OCI-LY7 (cell line): Measurements from ENCODE around the gene HOXB3. TPM values are rescaled to one million over a fixed set of nuclear protein-coding genes. Genes with fewer than 3 reads are reported as not detected.

Source experiments
- BruUV-seq: library from RNA; stranded (reverse); fragments of 400-500 nt; replicated peaks from 2 replicates; lab custom pipeline; 2021; lab: Mats Ljungman, UMichigan
- CTCF ChIA-PET: fragments of 300-600 bp; sonication (Branson Sonifier 250); formaldehyde crosslinking; loops from one replicate; lab custom pipeline; 2022; ENCODE audit warnings: antibody characterized with exemption; ENCODE audit not compliant: unreplicated experiment; lab: Charles Lee
- POLR2A ChIA-PET: fragments of 300-600 bp; sonication (Branson Sonifier 250); formaldehyde crosslinking; loops from one replicate; lab custom pipeline; 2022; ENCODE audit warnings: antibody characterized with exemption; lab: Charles Lee
- DNase-seq: peaks from one replicate; pipeline ENCODE4 v3.0.0-alpha.2; 2015; ENCODE audit warnings: low spot score
- H2AFZ ChIP-seq: fragments of 200-600 bp; sonication (generic), shearing (Covaris generic); 2 replicates; pipeline ENCODE4 v1.6.1; 2014; ENCODE audit warnings: mild to moderate bottlenecking, antibody characterized with exemption, low read length, moderate library complexity
- H3K27ac ChIP-seq: fragments of 200-600 bp; sonication (generic); 2 replicates; pipeline ENCODE4 v1.5.1; 2014; ENCODE audit warnings: mixed run types, low read depth, mild to moderate bottlenecking, moderate library complexity, low read length, inconsistent platforms; ENCODE audit not compliant: poor library complexity, severe bottlenecking
- H3K36me3 ChIP-seq: fragments of 200-600 bp; sonication (generic); 2 replicates; pipeline ENCODE4 v1.6.1; 2014; ENCODE audit warnings: mild to moderate bottlenecking, antibody characterized with exemption, low read length, moderate library complexity, mixed read lengths; ENCODE audit not compliant: insufficient read depth
- H3K4me1 ChIP-seq: fragments of 200-600 bp; sonication (generic); 2 replicates; pipeline ENCODE4 v1.5.1; 2014; ENCODE audit warnings: mild to moderate bottlenecking, low read length; ENCODE audit not compliant: insufficient read depth, poor library complexity, severe bottlenecking
- H3K4me2 ChIP-seq: fragments of 200-600 bp; sonication (generic); 2 replicates; pipeline ENCODE4 v1.6.1; 2014; ENCODE audit warnings: mild to moderate bottlenecking, low read length
- H3K4me3 ChIP-seq: fragments of 200-600 bp; sonication (generic); 2 replicates; pipeline ENCODE4 v1.5.1; 2014; ENCODE audit warnings: mild to moderate bottlenecking, low read depth, low read length; ENCODE audit not compliant: poor library complexity, severe bottlenecking
- H3K79me2 ChIP-seq: fragments of 200-600 bp; sonication (generic); 2 replicates; pipeline ENCODE4 v1.6.1; 2016; ENCODE audit warnings: low read depth, mild to moderate bottlenecking, low read length, moderate library complexity, mixed read lengths; ENCODE audit not compliant: insufficient read depth
- H3K9me2 ChIP-seq: fragments of 200-600 bp; sonication (generic); 2 replicates; pipeline ENCODE4 v1.6.1; 2016; ENCODE audit warnings: mild to moderate bottlenecking, low read length, mixed read lengths; ENCODE audit not compliant: insufficient read depth
- H3K9me3 ChIP-seq: fragments of 200-600 bp; sonication (generic); 2 replicates; pipeline ENCODE4 v1.6.1; 2014; ENCODE audit warnings: mild to moderate bottlenecking, mixed run types, low read length, mixed read lengths
- H4K20me1 ChIP-seq: fragments of 200-600 bp; sonication (generic); 2 replicates; pipeline ENCODE4 v1.6.1; 2014; ENCODE audit warnings: mild to moderate bottlenecking, antibody characterized with exemption, low read length, moderate library complexity, mixed read lengths; ENCODE audit not compliant: insufficient read depth
- CTCF ChIP-seq: fragments of 200-600 bp; sonication (generic); conservative IDR thresholded peaks from 2 replicates; pipeline ENCODE4 v1.5.1; 2014; ENCODE audit warnings: mild to moderate bottlenecking, antibody characterized with exemption, low read length, moderate library complexity, mixed read lengths
- EZH2phosphoT487 ChIP-seq: fragments of 200-600 bp; sonication (generic); IDR thresholded peaks from 2 replicates; pipeline ENCODE4 v1.6.1; 2018; ENCODE audit warnings: low read depth, borderline replicate concordance, mild to moderate bottlenecking, mixed run types, antibody characterized with exemption, low read length, moderate library complexity, mixed read lengths
- intact Hi-C: fragments of 100-400 bp; cut with micrococcal nuclease; formaldehyde crosslinking; loops from one replicate; pipeline ENCODE4 v1.10.0; 2022; ENCODE audit not compliant: unreplicated experiment
- total RNA-seq, 2 experiments: library from RNA; depleted of rRNA in 1 of 2; stranded (reverse); fragments of >200 nt in 1 of 2; shearing (Covaris generic) in 1 of 2; gene quantifications; 2 replicates each; pipeline ENCODE4 v1.2.3, GENCODE V29; 2014 to 2022

HOXB3 gene
- total RNA-seq, 2 experiments from 2014 or later = 7.7 to 13.0 TPM

- TF ChIP-seq EZH2phosphoT487 = no peak
- no peak for TF ChIP-seq CTCF
- POLR2A ChIA-PET = no interaction called here
- H4K20me1 ChIP-seq = no peaks in the 10 kb centered on the region
- H3K36me3 ChIP-seq = no peaks in the 10 kb centered on the region
- H2AFZ ChIP-seq = no peak overlapping the region
- H3K27ac ChIP-seq = no peak overlapping the region
- CTCF ChIA-PET = no interaction called here
- no peaks in the 10 kb centered on the region for H3K9me3 ChIP-seq
- H3K4me2 ChIP-seq = no peak overlapping the region
- BruUV-seq = no TSS peak
- intact Hi-C loops = no loop called here
- H3K79me2 ChIP-seq = no peaks in the 10 kb centered on the region
- DNase-seq = no peak
- H3K4me3 ChIP-seq = no peak overlapping the region
- no peaks in the 10 kb centered on the region for H3K4me1 ChIP-seq
- H3K9me2 ChIP-seq = no peaks in the 10 kb centered on the region
These were observed 59.7 kb downstream of the HOXB3 start for GRCh38 chr17:48530208-48530886.

- H3K9me3 ChIP-seq = no peaks in the 10 kb centered on the region
- no peaks in the 10 kb centered on the region for H3K79me2 ChIP-seq
- H3K4me2 ChIP-seq = no peak overlapping the region
- no TSS peak for BruUV-seq
- no peaks in the 10 kb centered on the region for H3K36me3 ChIP-seq
- CTCF ChIA-PET = no interaction called here
- no peaks in the 10 kb centered on the region for H3K4me1 ChIP-seq
- no peak overlapping the region for H2AFZ ChIP-seq
- no peak overlapping the region for H3K27ac ChIP-seq
- TF ChIP-seq CTCF (no peak), EZH2phosphoT487 (no peak)
- POLR2A ChIA-PET = no interaction called here
- no peak for DNase-seq
- intact Hi-C loops = no loop called here
- no peaks in the 10 kb centered on the region for H4K20me1 ChIP-seq
- H3K4me3 ChIP-seq = no peak overlapping the region
- no peaks in the 10 kb centered on the region for H3K9me2 ChIP-seq
These were observed 60.4 kb downstream of the HOXB3 start for GRCh38 chr17:48529683-48530009.

- DNase-seq = no peak
- H4K20me1 ChIP-seq = no peaks in the 10 kb centered on the region
- H3K4me3 ChIP-seq = no peak overlapping the region
- H3K79me2 ChIP-seq = no peaks in the 10 kb centered on the region
- H3K9me2 ChIP-seq = no peaks in the 10 kb centered on the region
- intact Hi-C loops = no loop called here
- no TSS peak for BruUV-seq
- CTCF ChIA-PET = no interaction called here
- no peak for TF ChIP-seq CTCF
- TF ChIP-seq EZH2phosphoT487 = no peak
- no peak overlapping the region for H2AFZ ChIP-seq
- H3K4me1 ChIP-seq = no peaks in the 10 kb centered on the region
- no peak overlapping the region for H3K27ac ChIP-seq
- H3K4me2 ChIP-seq = no peak overlapping the region
- POLR2A ChIA-PET = no interaction called here
- no peaks in the 10 kb centered on the region for H3K9me3 ChIP-seq
- H3K36me3 ChIP-seq = no peaks in the 10 kb centered on the region
These were observed 60.9 kb downstream of the HOXB3 start for GRCh38 chr17:48528936-48529682.
